HFF-Myc (cell line): Measurements from ENCODE around the gene CENPP.

Experiments used
- DNase-seq: peaks from one replicate; pipeline ENCODE4 v3.0.0-alpha.2; 2011; ENCODE audit warnings: low read depth; ENCODE audit errors: extremely low read depth
- H3K4me3 ChIP-seq: replicated peaks from 2 replicates; pipeline ENCODE4 v1.5.1; 2011; ENCODE audit warnings: low read depth, mild to moderate bottlenecking, control low read depth, low read length
- CTCF ChIP-seq: IDR thresholded peaks from 2 replicates; pipeline ENCODE4 v1.5.1; 2012; ENCODE audit warnings: mild to moderate bottlenecking, low read depth, low read length, control low read depth; ENCODE audit errors: missing control alignments

CENPP gene

GRCh38 chr9:92613268-92614122 is 287.7 kb downstream of the CENPP start:
- DNase-seq = no peak
- no peak overlapping the region for H3K4me3 ChIP-seq
- TF ChIP-seq CTCF = no peak

- TF ChIP-seq CTCF = no peak
- DNase-seq = no peak
- H3K4me3 ChIP-seq = no peak overlapping the region
Measured at GRCh38 chr9:92614123-92614510, 288.4 kb downstream of the CENPP start.

DNA sequence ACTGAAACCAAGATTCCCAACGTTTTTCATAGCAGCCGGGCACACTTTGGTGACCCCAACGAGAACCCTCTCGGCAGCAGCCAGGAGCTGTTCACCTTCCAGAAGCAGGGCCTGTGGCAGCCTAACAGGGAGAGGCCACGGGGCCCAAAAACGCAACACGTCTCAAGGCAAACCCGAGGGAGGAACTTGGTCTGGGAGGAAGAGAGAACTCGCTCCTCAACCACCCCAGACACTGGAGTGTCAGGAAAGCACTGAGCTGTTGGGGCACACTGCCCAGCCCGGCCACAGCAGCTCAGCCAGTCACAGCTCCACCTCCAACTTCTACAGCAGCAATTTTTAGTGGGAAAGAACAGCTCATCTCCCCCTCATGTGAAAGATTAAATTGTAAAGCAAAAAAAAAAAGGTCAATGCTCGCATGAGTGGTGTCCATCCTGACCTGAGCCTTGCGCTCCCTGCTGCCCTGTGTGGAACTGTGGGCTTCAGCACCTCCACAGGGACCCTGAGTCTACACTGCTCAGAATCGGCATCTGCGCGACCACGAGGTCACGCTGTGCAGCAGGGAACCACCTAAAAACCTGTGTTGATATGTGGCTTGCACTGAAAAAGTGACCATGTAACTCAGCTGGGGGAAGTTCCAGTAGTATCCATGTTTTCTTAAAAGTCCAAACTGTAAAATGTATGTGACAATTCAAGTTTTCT is 289.2 kb downstream of the CENPP start:
- H3K4me3 ChIP-seq = no peak overlapping the region
- TF ChIP-seq CTCF = no peak
- no peak for DNase-seq

DNA sequence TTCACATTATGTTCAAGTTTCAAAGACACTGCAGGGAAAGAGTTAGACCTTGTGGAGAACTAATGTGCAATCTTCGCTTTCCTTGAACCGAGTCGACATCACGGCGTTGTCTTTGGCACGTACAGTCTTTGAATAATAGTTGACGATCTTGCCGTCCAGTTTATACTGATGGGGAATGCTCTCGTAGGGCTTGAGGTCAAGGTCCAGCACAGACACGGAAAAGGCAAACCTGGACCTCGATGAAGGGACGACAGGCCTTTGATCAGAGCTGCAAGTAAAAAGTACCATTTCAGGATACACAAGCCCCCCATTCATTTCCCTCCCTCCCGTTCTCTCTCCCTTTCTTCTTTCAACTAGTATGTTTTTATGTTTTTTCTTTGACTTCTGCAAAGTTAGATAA is 290.0 kb downstream of the CENPP start:
- no peak overlapping the region for H3K4me3 ChIP-seq
- DNase-seq = no peak
- TF ChIP-seq CTCF = no peak

GRCh38 chr9:92616199-92616641 is 290.5 kb downstream of the CENPP start:
- H3K4me3 ChIP-seq = no peak overlapping the region
- no peak for TF ChIP-seq CTCF
- DNase-seq = no peak

DNA sequence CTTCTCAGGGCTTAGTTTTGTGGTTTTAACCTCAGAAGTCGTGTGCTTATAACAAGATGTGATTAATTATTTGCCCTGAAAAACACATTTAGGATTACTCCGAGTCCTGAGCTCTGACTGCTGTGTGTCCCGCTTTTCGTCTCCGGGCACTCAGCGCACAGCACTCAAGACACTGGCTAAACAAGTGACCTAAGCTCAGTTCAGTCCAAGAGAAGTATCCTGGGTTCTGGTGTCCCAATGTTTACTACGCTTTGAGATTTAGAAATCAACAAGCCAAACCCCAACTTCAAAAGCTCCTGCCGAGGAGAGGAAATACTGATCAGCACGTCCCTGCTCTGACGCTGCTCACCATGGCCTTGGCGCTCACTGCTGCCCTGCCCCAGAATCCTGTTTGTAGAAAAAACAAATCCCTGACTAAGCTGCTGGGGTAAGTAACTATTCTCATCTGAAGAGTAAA is 290.9 kb downstream of the CENPP start:
- DNase-seq = no peak
- TF ChIP-seq CTCF = no peak
- H3K4me3 ChIP-seq = no peak overlapping the region
